Measurements from ENCODE around the gene FOXC1. TPM values are rescaled to one million over a fixed set of nuclear protein-coding genes. Genes with fewer than 3 reads are reported as not detected.

Gene FOXC1
- total and polyA plus RNA-seq, 7 experiments from 2014 or later, result not detected

GRCh38 chr6:1645466-1646185, 35.9 kb downstream of the FOXC1 start:
- Mint-ChIP-seq H3K4me3 (no peak overlapping the region), H3K36me3 (peaks cover 0 to 14% (median 3%) of the 10 kb centered on the region in 5 donors), H3K27ac (peak overlapping the region in 1 of 9 donors; percentile 20), H3K27me3 (no peaks in the 10 kb centered on the region), H3K4me1 (peaks cover 0 to 10% (median 0%) of the 10 kb centered on the region in 7 donors), H3K9me3 (peaks cover 0 to 1% (median 0%) of the 10 kb centered on the region in 11 donors)
- no peak for DNase-seq
- no peak overlapping the region for H3K27ac ChIP-seq (ENCODE audit: low read depth, low read length)
- H3K27me3 ChIP-seq (ENCODE audit: control insufficient read depth in 2 of 2, insufficient read depth in 2 of 2, low read length in 2 of 2), result no peaks in the 10 kb centered on the region
- POLR2A ChIA-PET, result no interaction called here
- H3K36me3 ChIP-seq (ENCODE audit: control insufficient read depth in 2 of 3, insufficient read depth in 3 of 3, low read length in 3 of 3), result no peaks in the 10 kb centered on the region
- no peaks in the 10 kb centered on the region for H3K4me1 ChIP-seq (ENCODE audit: control insufficient read depth in 2 of 2, insufficient read depth in 2 of 2, low read length in 2 of 2)
- no peaks in the 10 kb centered on the region for H3K9me3 ChIP-seq (ENCODE audit: control insufficient read depth in 2 of 3, low read length in 3 of 3)
- CTCF ChIA-PET, result interaction anchor here (0.6 kb wide), 1 partner anchor 144 kb away, joined by 4 read pairs; no protein-coding TSS in a partner anchor
- H3K4me3 ChIP-seq (ENCODE audit: low read length), result no peak overlapping the region
- intact Hi-C loops (cut with micrococcal nuclease), result no loop called here
- ATAC-seq, result no peak

GRCh38 chr6:1651362-1651761, 41.6 kb downstream of the FOXC1 start:
- Histone ChIP-seq H3K9me3 (ENCODE audit: control insufficient read depth in 2 of 3, low read length in 3 of 3) (no peaks in the 10 kb centered on the region), H3K27ac (ENCODE audit: low read depth, low read length) (no peak overlapping the region), H3K27me3 (ENCODE audit: control insufficient read depth in 2 of 2, insufficient read depth in 2 of 2, low read length in 2 of 2) (no peaks in the 10 kb centered on the region), H3K4me1 (ENCODE audit: control insufficient read depth in 2 of 2, insufficient read depth in 2 of 2, low read length in 2 of 2) (no peaks in the 10 kb centered on the region), H3K36me3 (ENCODE audit: control insufficient read depth in 2 of 3, insufficient read depth in 3 of 3, low read length in 3 of 3) (no peaks in the 10 kb centered on the region), H3K4me3 (ENCODE audit: low read length) (no peak overlapping the region)
- Mint-ChIP-seq H3K9me3 (no peaks in the 10 kb centered on the region), H3K4me3 (no peak overlapping the region), H3K27me3 (no peaks in the 10 kb centered on the region), H3K27ac (no peak overlapping the region), H3K36me3 (peaks cover 0 to 7% (median 3%) of the 10 kb centered on the region in 5 donors), H3K4me1 (no peaks in the 10 kb centered on the region)
- intact Hi-C loops (cut with micrococcal nuclease), result no loop called here
- ATAC-seq (no peak), DNase-seq (no peak)
- CTCF ChIA-PET, result no interaction called here
- POLR2A ChIA-PET, result no interaction called here

- ChIA-PET CTCF (no interaction called here), POLR2A (no interaction called here)
- no peaks in the 10 kb centered on the region for H3K4me1 Mint-ChIP-seq
- H3K27ac ChIP-seq (ENCODE audit: low read depth, low read length), result no peak overlapping the region
- no peak overlapping the region for H3K27ac Mint-ChIP-seq
- H3K4me3 Mint-ChIP-seq, result no peak overlapping the region
- H3K9me3 Mint-ChIP-seq, result no peaks in the 10 kb centered on the region
- peaks cover 0 to 13% (median 3%) of the 10 kb centered on the region in 5 donors for H3K36me3 Mint-ChIP-seq
- no peaks in the 10 kb centered on the region for H3K27me3 Mint-ChIP-seq
- no peaks in the 10 kb centered on the region for H3K36me3 ChIP-seq (ENCODE audit: control insufficient read depth in 2 of 3, insufficient read depth in 3 of 3, low read length in 3 of 3)
- ATAC-seq, result no peak
- H3K9me3 ChIP-seq (ENCODE audit: control insufficient read depth in 2 of 3, low read length in 3 of 3), result no peaks in the 10 kb centered on the region
- H3K4me3 ChIP-seq (ENCODE audit: low read length), result no peak overlapping the region
- no peaks in the 10 kb centered on the region for H3K4me1 ChIP-seq (ENCODE audit: control insufficient read depth in 2 of 2, insufficient read depth in 2 of 2, low read length in 2 of 2)
- H3K27me3 ChIP-seq (ENCODE audit: control insufficient read depth in 2 of 2, insufficient read depth in 2 of 2, low read length in 2 of 2), result no peaks in the 10 kb centered on the region
- DNase-seq, result no peak
- intact Hi-C loops (cut with micrococcal nuclease), result no loop called here
These were observed 43.1 kb downstream of the FOXC1 start for GRCh38 chr6:1652842-1653241.

GRCh38 chr6:1654054-1654453, 44.3 kb downstream of the FOXC1 start:
- no peaks in the 10 kb centered on the region for H3K27me3 Mint-ChIP-seq
- ChIA-PET POLR2A (no interaction called here), CTCF (no interaction called here)
- peaks cover 0 to 10% (median 4%) of the 10 kb centered on the region in 5 donors for H3K36me3 Mint-ChIP-seq
- ATAC-seq (no peak), DNase-seq (no peak)
- intact Hi-C loops (cut with micrococcal nuclease), result no loop called here
- H3K36me3 ChIP-seq (ENCODE audit: control insufficient read depth in 2 of 3, insufficient read depth in 3 of 3, low read length in 3 of 3), result no peaks in the 10 kb centered on the region
- no peaks in the 10 kb centered on the region for H3K4me1 ChIP-seq (ENCODE audit: control insufficient read depth in 2 of 2, insufficient read depth in 2 of 2, low read length in 2 of 2)
- no peak overlapping the region for H3K4me3 Mint-ChIP-seq
- no peaks in the 10 kb centered on the region for H3K4me1 Mint-ChIP-seq
- no peak overlapping the region for H3K27ac ChIP-seq (ENCODE audit: low read depth, low read length)
- no peak overlapping the region for H3K27ac Mint-ChIP-seq
- H3K9me3 ChIP-seq (ENCODE audit: control insufficient read depth in 2 of 3, low read length in 3 of 3), result no peaks in the 10 kb centered on the region
- no peaks in the 10 kb centered on the region for H3K9me3 Mint-ChIP-seq
- no peaks in the 10 kb centered on the region for H3K27me3 ChIP-seq (ENCODE audit: control insufficient read depth in 2 of 2, insufficient read depth in 2 of 2, low read length in 2 of 2)
- H3K4me3 ChIP-seq (ENCODE audit: low read length), result no peak overlapping the region

DNA sequence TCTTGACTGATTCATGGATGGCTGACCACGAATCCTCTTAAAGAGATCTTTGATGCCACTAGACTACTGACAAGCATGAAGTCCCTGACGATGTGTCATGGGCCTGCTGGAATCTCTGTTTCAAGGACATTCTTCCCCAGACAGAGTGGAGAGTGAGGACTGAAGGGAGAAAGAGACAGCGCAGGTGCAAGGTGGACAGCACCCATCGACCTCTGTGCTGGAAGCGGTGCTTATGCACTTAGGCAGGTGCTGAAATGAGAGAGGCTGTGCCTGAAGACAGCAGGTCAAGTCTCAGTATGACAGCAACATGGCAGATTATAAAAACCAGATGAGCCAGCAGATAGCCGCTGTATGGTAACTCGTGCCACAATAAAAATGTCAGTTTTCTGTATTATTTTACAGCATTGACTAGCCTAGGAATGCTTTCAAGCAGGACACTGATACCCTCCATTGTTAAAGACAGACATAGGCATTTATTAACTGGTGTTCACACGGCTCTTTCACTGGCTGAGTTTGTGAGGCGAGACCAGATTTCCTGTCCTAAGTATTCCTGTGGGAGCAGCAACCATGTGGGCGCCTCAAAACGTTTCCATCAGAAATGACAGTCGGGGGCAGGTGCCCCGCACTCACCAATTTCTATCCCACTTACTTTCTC, 47.5 kb downstream of the FOXC1 start:
- H3K4me1 ChIP-seq (ENCODE audit: control insufficient read depth in 2 of 2, insufficient read depth in 2 of 2, low read length in 2 of 2), result no peaks in the 10 kb centered on the region
- no peak overlapping the region for H3K4me3 ChIP-seq (ENCODE audit: low read length)
- Mint-ChIP-seq H3K4me1 (peaks cover 0 to 2% (median 0%) of the 10 kb centered on the region in 7 donors), H3K9me3 (no peaks in the 10 kb centered on the region), H3K27ac (peak overlapping the region in 1 of 9 donors; percentile 60), H3K4me3 (no peak overlapping the region), H3K36me3 (peaks cover 0 to 20% (median 4%) of the 10 kb centered on the region in 5 donors), H3K27me3 (no peaks in the 10 kb centered on the region)
- H3K9me3 ChIP-seq (ENCODE audit: control insufficient read depth in 2 of 3, low read length in 3 of 3), result no peaks in the 10 kb centered on the region
- no peaks in the 10 kb centered on the region for H3K27me3 ChIP-seq (ENCODE audit: control insufficient read depth in 2 of 2, insufficient read depth in 2 of 2, low read length in 2 of 2)
- no peak for ATAC-seq
- no peak for DNase-seq
- no peak overlapping the region for H3K27ac ChIP-seq (ENCODE audit: low read depth, low read length)
- H3K36me3 ChIP-seq (ENCODE audit: control insufficient read depth in 2 of 3, insufficient read depth in 3 of 3, low read length in 3 of 3), result no peaks in the 10 kb centered on the region
- intact Hi-C loops (cut with micrococcal nuclease), result no loop called here
- CTCF ChIA-PET, result no interaction called here
- POLR2A ChIA-PET, result no interaction called here

GRCh38 chr6:1657771-1658165, 48.1 kb downstream of the FOXC1 start:
- DNase-seq (no peak), ATAC-seq (no peak)
- no peaks in the 10 kb centered on the region for H3K36me3 ChIP-seq (ENCODE audit: control insufficient read depth in 2 of 3, insufficient read depth in 3 of 3, low read length in 3 of 3)
- no peaks in the 10 kb centered on the region for H3K4me1 ChIP-seq (ENCODE audit: control insufficient read depth in 2 of 2, insufficient read depth in 2 of 2, low read length in 2 of 2)
- POLR2A ChIA-PET, result no interaction called here
- CTCF ChIA-PET, result no interaction called here
- Mint-ChIP-seq H3K36me3 (peaks cover 0 to 21% (median 4%) of the 10 kb centered on the region in 5 donors), H3K27me3 (no peaks in the 10 kb centered on the region), H3K4me1 (peaks cover 0 to 3% (median 0%) of the 10 kb centered on the region in 7 donors), H3K4me3 (no peak overlapping the region), H3K27ac (no peak overlapping the region), H3K9me3 (no peaks in the 10 kb centered on the region)
- H3K4me3 ChIP-seq (ENCODE audit: low read length), result no peak overlapping the region
- no peaks in the 10 kb centered on the region for H3K9me3 ChIP-seq (ENCODE audit: control insufficient read depth in 2 of 3, low read length in 3 of 3)
- intact Hi-C loops (cut with micrococcal nuclease), result no loop called here
- H3K27ac ChIP-seq (ENCODE audit: low read depth, low read length), result no peak overlapping the region
- H3K27me3 ChIP-seq (ENCODE audit: control insufficient read depth in 2 of 2, insufficient read depth in 2 of 2, low read length in 2 of 2), result no peaks in the 10 kb centered on the region
